Lung (tissue), 12 donors: Measurements from ENCODE around the gene HOXB2. TPM values are rescaled to one million over a fixed set of nuclear protein-coding genes. Genes with fewer than 3 reads are reported as not detected.
A peak's percentile ranks its signal among the peaks of the same experiment; 100 is the strongest.

Experiments
- ATAC-seq: fragments of 200-7000 bp; cut with Tn5 transposase; one replicate; pipeline ENCODE4 v1.9.1; 2020; ENCODE audit warnings: moderate number of reproducible peaks; ENCODE audit not compliant: insufficient read depth, low FRiP score
- DNase-seq, 3 donors: peaks; one replicate each; pipeline ENCODE4 v3.0.0-alpha.2; 2013 to 2017
- H3K27ac ChIP-seq, 2 donors: one replicate each; pipeline ENCODE4 v1.5.1; 2013; ENCODE audit warnings: mild to moderate bottlenecking in 2 of 2, moderate library complexity in 2 of 2, control low read depth in 1 of 2, inconsistent platforms in 1 of 2, low read depth in 1 of 2, low read length in 1 of 2
- H3K27me3 ChIP-seq, 3 donors: one replicate each; pipeline ENCODE4 v1.5.1; 2013; ENCODE audit warnings: low read length in 2 of 3; ENCODE audit not compliant: control insufficient read depth in 3 of 3, insufficient read depth in 3 of 3
- H3K36me3 ChIP-seq, 4 donors: one replicate each; pipeline ENCODE4 v1.5.1; 2013; ENCODE audit warnings: low read length in 4 of 4, mild to moderate bottlenecking in 1 of 4, moderate library complexity in 1 of 4; ENCODE audit not compliant: control insufficient read depth in 4 of 4, insufficient read depth in 4 of 4
- H3K4me1 ChIP-seq, 5 donors: one replicate each; pipeline ENCODE4 v1.5.1; 2013; ENCODE audit warnings: low read length in 5 of 5, mild to moderate bottlenecking in 2 of 5, moderate library complexity in 1 of 5; ENCODE audit not compliant: control insufficient read depth in 5 of 5, insufficient read depth in 5 of 5
- H3K4me3 ChIP-seq: one replicate; pipeline ENCODE4 v1.5.1; 2013; ENCODE audit warnings: mild to moderate bottlenecking, control low read depth, moderate library complexity
- H3K9ac ChIP-seq, 2 donors: one replicate each; pipeline ENCODE4 v1.5.1; 2013; ENCODE audit warnings: low read length in 2 of 2, control low read depth in 1 of 2; ENCODE audit not compliant: insufficient read depth in 1 of 2
- H3K9me3 ChIP-seq, 4 donors: one replicate each; pipeline ENCODE4 v1.5.1; 2013; ENCODE audit warnings: low read length in 3 of 4, mild to moderate bottlenecking in 1 of 4, moderate library complexity in 1 of 4; ENCODE audit not compliant: control insufficient read depth in 4 of 4, insufficient read depth in 3 of 4
- CTCF ChIP-seq: IDR thresholded peaks from 2 replicates; pipeline ENCODE4 v1.5.1; 2012; ENCODE audit warnings: mild to moderate bottlenecking; ENCODE audit errors: control extremely low read depth, extremely low read depth
- WGBS, 2 donors: extraction: QIAGEN DNeasy Blood & Tissue Kit; methylation state at CpG; one replicate each; pipeline ENCODE4 v1.1.7; 2013; 5-methylcytosine and 5-hydroxymethylcytosine counted together
- polyA plus RNA-seq, 2 donors: library from polyadenylated mRNA; stranded (reverse); fragments of 200-250 nt; gene quantifications; one replicate each; pipeline ENCODE4 v1.2.1, GENCODE V29; 2013
- total RNA-seq, 2 donors: library from RNA; depleted of rRNA in 1 of 2; stranded (reverse); fragments of >200 nt in 1 of 2; gene quantifications; one replicate each; pipeline ENCODE4 v1.2.1, GENCODE V29; 2014 to 2021
- donor health status: control.
- donor health status: control.
- donor health status: Bipolar disorder and iron deficiency.
- donor health status: healthy.
- donor health status: DM: yes; HTN: yes; CAD: no.

Gene HOXB2
- total and polyA plus RNA-seq, 4 donors = 4.1 to 13.9 (median 7.3) TPM

DNA sequence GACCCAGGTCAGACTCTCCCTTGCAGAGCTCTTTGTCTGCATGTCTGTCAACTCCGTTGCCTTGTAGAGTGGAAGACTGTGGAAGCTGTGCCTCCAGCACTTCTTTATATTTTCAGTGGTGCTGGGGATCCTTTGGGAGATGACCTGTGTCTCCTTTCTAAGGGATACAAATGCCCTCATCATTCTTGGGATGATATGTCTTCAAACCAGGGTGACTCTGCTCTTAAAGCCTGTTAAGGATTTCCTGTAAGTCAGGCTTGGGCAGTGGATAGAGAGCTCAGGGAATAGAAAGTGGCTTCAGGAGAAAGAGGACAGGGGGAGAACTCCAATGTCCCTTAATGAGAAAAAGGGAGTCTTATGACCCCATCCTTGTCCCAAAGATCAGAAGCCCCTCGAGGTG is 43.6 kb upstream of the HOXB2 start:
- H3K36me3 ChIP-seq = peaks cover 0 to 16% (median 3%) of the 10 kb centered on the region in 4 donors
- TF ChIP-seq CTCF = no peak
- H3K27me3 ChIP-seq = peaks cover 3 to 64% (median 5%) of the 10 kb centered on the region in 3 donors
- H3K9me3 ChIP-seq = no peaks in the 10 kb centered on the region
- 13 to 20% methylated on average over 2 of the region's 2 CpGs for WGBS, 2 donors
- no peak for ATAC-seq
- peaks cover 0 to 64% (median 7%) of the 10 kb centered on the region in 5 donors for H3K4me1 ChIP-seq
- DNase-seq = peak; percentile 27 to 74 (median 48)
- H3K27ac ChIP-seq = peak overlapping the region in 1 of 2 donors; percentile 77
- no peak overlapping the region for H3K4me3 ChIP-seq
- H3K9ac ChIP-seq = peak overlapping the region; percentile 74 to 98

DNA sequence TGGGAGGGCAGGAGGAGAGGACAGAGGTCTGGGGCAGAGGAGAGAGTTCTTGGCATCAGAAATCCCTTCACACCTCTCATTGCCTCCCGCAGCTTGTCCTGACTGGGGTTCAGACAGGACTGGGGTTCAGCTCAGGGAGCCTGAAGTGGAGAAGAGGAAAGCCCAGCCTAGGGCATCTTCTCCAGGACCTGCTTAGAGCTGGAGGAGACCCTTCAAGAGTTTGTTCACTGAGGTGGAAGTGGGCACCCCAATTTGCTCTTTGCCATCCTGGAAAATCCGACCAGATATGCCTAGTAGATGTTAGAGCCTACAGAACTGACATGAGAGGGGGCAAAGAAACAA is 43.1 kb upstream of the HOXB2 start:
- 21 to 36% methylated on average over 2 of the region's 2 CpGs for WGBS, 2 donors
- Histone ChIP-seq H3K9me3 (no peaks in the 10 kb centered on the region), H3K4me3 (no peak overlapping the region), H3K27ac (peak overlapping the region in 1 of 2 donors; percentile 77), H3K4me1 (peaks cover 0 to 69% (median 7%) of the 10 kb centered on the region in 5 donors), H3K9ac (peak overlapping the region; percentile 61 to 98), H3K36me3 (peaks cover 0 to 11% (median 3%) of the 10 kb centered on the region in 4 donors), H3K27me3 (peaks cover 3 to 60% (median 5%) of the 10 kb centered on the region in 3 donors)
- ATAC-seq = no peak
- peak in 1 of 3 donors; percentile 41 for DNase-seq
- TF ChIP-seq CTCF = no peak

- Histone ChIP-seq H3K9ac (peak overlapping the region; percentile 61 to 98), H3K9me3 (no peaks in the 10 kb centered on the region), H3K4me1 (peaks cover 0 to 74% (median 7%) of the 10 kb centered on the region in 5 donors), H3K27me3 (peaks cover 3 to 56% (median 5%) of the 10 kb centered on the region in 3 donors), H3K4me3 (no peak overlapping the region), H3K27ac (peak overlapping the region in 1 of 2 donors; percentile 77), H3K36me3 (peaks cover 0 to 11% (median 3%) of the 10 kb centered on the region in 4 donors)
- ATAC-seq = no peak
- peak; percentile 88 to 97 (median 96) for DNase-seq
- no peak for TF ChIP-seq CTCF
- WGBS, 2 donors = 19 to 27% methylated on average over 5 of the region's 5 CpGs
Measured at GRCh38 chr17:48587276-48588073, 42.6 kb upstream of the HOXB2 start.
